ENCODE data around the gene FHAD1.

GRCh38 chr1:15311122-15311822, 64.2 kb downstream of the FHAD1 start:
- no peak for TF ChIP-seq CTCF (IDR thresholded peaks at IDR 0.05)
- no peak for TF ChIP-seq POLR2AphosphoS5 (IDR thresholded peaks at IDR 0.05)
